HepG2 (cell line): ENCODE results near the gene MTR. TPM values are rescaled to one million over a fixed set of nuclear protein-coding genes. Genes with fewer than 3 reads are reported as not detected.

Experiments used
- ATAC-seq: fragments of 200-7000 bp; cut with Tn5 transposase; 3 replicates; pipeline ENCODE4 v1.9.1; 2020; ENCODE audit warnings: mild to moderate bottlenecking, moderate library complexity
- BruUV-seq: library from RNA; stranded (reverse); fragments of 400-500 nt; replicated peaks from 2 replicates; lab custom pipeline; 2021; lab: Mats Ljungman, UMichigan
- CTCF ChIA-PET: fragments of 300-600 bp; formaldehyde crosslinking; extraction: SDS; loops from one replicate; lab custom pipeline; 2021; ENCODE audit warnings: low total read pairs, inconsistent platforms, low intra/inter-chr PET ratio; lab: Yijun Ruan, JAX
- POLR2A ChIA-PET: fragments of 350-600 bp; sonication (Branson Sonifier 250); formaldehyde crosslinking; loops from one replicate; lab custom pipeline; 2020; ENCODE audit warnings: antibody characterized with exemption, inconsistent platforms; lab: Yijun Ruan, JAX
- DNase-seq: peaks from one replicate; pipeline ENCODE4 v3.0.0-alpha.2; 2015; ENCODE audit warnings: low spot score
- FAIRE-seq: peaks from 3 replicates; lab custom pipeline; 2011; peaks lifted over from hg19 to GRCh38; lab: Jason Lieb, UNC
- H2AFZ ChIP-seq: one replicate; pipeline ENCODE4 v1.6.1; 2011; ENCODE audit warnings: low read length, inconsistent platforms
- H3K27ac ChIP-seq: fragments of 300-600 bp; 3 replicates; pipeline ENCODE4 v1.8.0; 2011; ENCODE audit warnings: mixed run types, mild to moderate bottlenecking, mixed read lengths, low read length, inconsistent platforms; ENCODE audit not compliant: insufficient read depth; ENCODE audit errors: extremely low read length
- H3K27me3 ChIP-seq, 2 experiments: fragments of 200-600 bp in 1 of 2; 2 replicates in 1 of 2; 3 replicates in 1 of 2; pipeline versions ENCODE4 v1.6.0 to v1.8.0; 2011; ENCODE audit warnings: low read length in 2 of 2, mild to moderate bottlenecking in 2 of 2, moderate library complexity in 2 of 2, inconsistent platforms in 1 of 2; ENCODE audit not compliant: insufficient read depth in 2 of 2, control insufficient read depth in 1 of 2
- H3K36me3 ChIP-seq, 2 experiments: fragments of 200-600 bp in 1 of 2; replicated peaks in 1 of 2; 2 replicates in 1 of 2; 3 replicates in 1 of 2; pipeline versions ENCODE4 v1.5.1 to v1.8.0; 2011; ENCODE audit warnings: low read length in 2 of 2, inconsistent platforms in 1 of 2; ENCODE audit not compliant: insufficient read depth in 2 of 2, control insufficient read depth in 1 of 2
- H3K4me1 ChIP-seq: 2 replicates; pipeline ENCODE4 v1.5.1; 2012; ENCODE audit warnings: low read length, inconsistent platforms; ENCODE audit not compliant: insufficient read depth
- H3K4me2 ChIP-seq: 2 replicates; pipeline ENCODE4 v1.6.0; 2011; ENCODE audit warnings: low read depth, low read length, inconsistent platforms
- H3K4me3 ChIP-seq, 3 experiments: fragments of 200-600 bp in 1 of 3; sonication (generic), shearing (Covaris generic) in 1 of 3; replicated peaks in 1 of 3; 2 replicates each; pipeline ENCODE4 v1.5.1; 2011 to 2016; ENCODE audit warnings: low read length in 3 of 3, inconsistent platforms in 2 of 3, low read depth in 2 of 3, mild to moderate bottlenecking in 2 of 3, control low read depth in 1 of 3, mixed read lengths in 1 of 3; ENCODE audit not compliant: insufficient read depth in 1 of 3
- H3K79me2 ChIP-seq: one replicate; pipeline ENCODE4 v1.6.1; 2011; ENCODE audit warnings: low read length, inconsistent platforms; ENCODE audit not compliant: insufficient read depth
- H3K9ac ChIP-seq: 2 replicates; pipeline ENCODE4 v1.6.0; 2011; ENCODE audit warnings: mild to moderate bottlenecking, low read depth, low read length, inconsistent platforms; ENCODE audit not compliant: insufficient read depth
- H3K9me3 ChIP-seq: 2 replicates; pipeline ENCODE4 v1.5.1; 2012; ENCODE audit warnings: mild to moderate bottlenecking, low read length
- H4K20me1 ChIP-seq: 2 replicates; pipeline ENCODE4 v1.6.0; 2011; ENCODE audit warnings: inconsistent platforms, mild to moderate bottlenecking, low read length, moderate library complexity; ENCODE audit not compliant: insufficient read depth
- FOXJ3 ChIP-seq: sonication (generic); formaldehyde crosslinking; IDR thresholded peaks from 2 replicates; pipeline ENCODE4 v1.4.0; 2020; ENCODE audit warnings: missing genetic modification reagents, mild to moderate bottlenecking, borderline replicate concordance
- GFI1 ChIP-seq: sonication (generic); formaldehyde crosslinking; IDR thresholded peaks from 2 replicates; pipeline ENCODE4 v1.5.0; 2020; ENCODE audit warnings: missing genetic modification reagents, mild to moderate bottlenecking, borderline replicate concordance
- USF2 ChIP-seq, 2 experiments: sonication (generic) in 1 of 2; formaldehyde crosslinking in 1 of 2; IDR thresholded peaks; 2 replicates each; pipeline versions ENCODE4 v1.5.1 to v1.6.1; 2011 to 2020; ENCODE audit warnings: borderline replicate concordance in 1 of 2, low read depth in 1 of 2, low read length in 1 of 2, mild to moderate bottlenecking in 1 of 2, missing genetic modification reagents in 1 of 2, moderate library complexity in 1 of 2
- ZFP90 ChIP-seq: sonication (generic); formaldehyde crosslinking; IDR thresholded peaks from 2 replicates; pipeline ENCODE4 v1.8.0; 2022; ENCODE audit warnings: missing genetic modification reagents, mild to moderate bottlenecking, inconsistent platforms, borderline replicate concordance
- ZNF207 ChIP-seq: fragments of 450-650 bp; IDR thresholded peaks from 2 replicates; pipeline ENCODE4 v1.6.1; 2016; ENCODE audit warnings: antibody characterized with exemption, borderline replicate concordance
- ZNF629 ChIP-seq: sonication (generic); formaldehyde crosslinking; conservative IDR thresholded peaks from 2 replicates; pipeline ENCODE4 v1.5.0; 2020; ENCODE audit warnings: missing genetic modification reagents
- ZNF761 ChIP-seq: sonication (generic); formaldehyde crosslinking; conservative IDR thresholded peaks from 2 replicates; pipeline ENCODE4 v1.4.0; 2020; ENCODE audit warnings: mild to moderate bottlenecking, missing genetic modification reagents
- WGBS: methylation state at CpG from one replicate; pipeline ENCODE4 v1.1.6; 2017; ENCODE audit warnings: low lambda C conversion rate; 5-methylcytosine and 5-hydroxymethylcytosine counted together
- in situ Hi-C: cut with HindIII; loops from 2 replicates; pipeline ENCODE4 v1.10.0; 2017; ENCODE audit warnings: low pct_unique_long_range_greater_than_20kb; ENCODE audit not compliant: extremely low pct_ligation_motif_present
- intact Hi-C: fragments of 100-400 bp; cut with micrococcal nuclease; formaldehyde crosslinking; loops from one replicate; pipeline ENCODE4 v1.10.0; 2022; ENCODE audit not compliant: unreplicated experiment
- polyA plus RNA-seq, 8 experiments: library from polyadenylated mRNA; depleted of rRNA in 3 of 8; stranded (reverse) in 7 of 8; unstranded in 1 of 8; fragments of >200 nt; fragmentation: Illumina TruSeq in 4 of 8; extraction: Trizol in 4 of 8; gene quantifications; 2 replicates each; pipeline versions ENCODE4 v1.2.1 to v1.2.3, GENCODE V29; 2011 to 2016; ENCODE audit warnings: low read depth in 4 of 8, missing spikeins in 1 of 8, mixed read lengths in 1 of 8; ENCODE audit not compliant: insufficient read depth in 1 of 8
- total RNA-seq, 5 experiments: library from RNA; depleted of rRNA; stranded (reverse); fragments of >200 nt; fragmentation: Illumina TruSeq; extraction: Trizol; gene quantifications; 2 replicates each; pipeline ENCODE4 v1.2.3, GENCODE V29; 2016; ENCODE audit warnings: low read depth in 1 of 5
- TF ChIP-seq, protein P1 (sequence below): sonication (generic); formaldehyde crosslinking; IDR thresholded peaks from 2 replicates; pipeline ENCODE4 v1.9.0; 2021; ENCODE audit warnings: mild to moderate bottlenecking, missing genetic modification reagents
- TF ChIP-seq, protein P2 (sequence below): sonication (generic); formaldehyde crosslinking; IDR thresholded peaks from 2 replicates; pipeline ENCODE4 v1.4.0; 2020; ENCODE audit warnings: missing genetic modification reagents, borderline replicate concordance

The MTR gene
- total and polyA plus RNA-seq, 2 of the 13 experiments (the other 11 are each of a cell fraction or from before 2014, with no cell fraction given) = 16.3 to 36.1 TPM

- peaks cover 0 to 26% of the 10 kb centered on the region in 2 experiments; a peak in 3 of 5 replicates for H3K27me3 ChIP-seq
- FAIRE-seq (no peak), DNase-seq (no peak), ATAC-seq (peak; percentile 82)
- H3K79me2 ChIP-seq = no peaks in the 10 kb centered on the region
- no TSS peak for BruUV-seq
- intact Hi-C loops (no loop called here), in situ Hi-C loops (no loop called here)
- WGBS = 7% methylated on average over 5 of the region's 5 CpGs
- no peak overlapping the region for H3K9ac ChIP-seq
- H3K36me3 ChIP-seq = no peaks in the 10 kb centered on the region
- no peak overlapping the region for H3K4me2 ChIP-seq
- CTCF ChIA-PET = no interaction called here
- no peaks in the 10 kb centered on the region for H4K20me1 ChIP-seq
- no peak overlapping the region for H2AFZ ChIP-seq
- POLR2A ChIA-PET = no interaction called here
- no peaks in the 10 kb centered on the region for H3K9me3 ChIP-seq
- no peak overlapping the region for H3K27ac ChIP-seq
- no peak overlapping the region for H3K4me3 ChIP-seq
- H3K4me1 ChIP-seq = no peaks in the 10 kb centered on the region
- TF ChIP-seq GFI1 (no peak), ZNF761 (CRISPR knock-in tag) (no peak), FOXJ3 (CRISPR knock-in tag) (no peak), ZNF207 (no peak), USF2 (IDR thresholded peaks at IDR 0.05; ENCODE audit: low read depth, low read length) (no peak), USF2 (CRISPR knock-in tag; IDR thresholded peaks at IDR 0.05; ENCODE audit: borderline replicate concordance) (no peak), ZNF629 (no peak), ZFP90 (CRISPR knock-in tag) (no peak)
- TF ChIP-seq, protein P1, sequence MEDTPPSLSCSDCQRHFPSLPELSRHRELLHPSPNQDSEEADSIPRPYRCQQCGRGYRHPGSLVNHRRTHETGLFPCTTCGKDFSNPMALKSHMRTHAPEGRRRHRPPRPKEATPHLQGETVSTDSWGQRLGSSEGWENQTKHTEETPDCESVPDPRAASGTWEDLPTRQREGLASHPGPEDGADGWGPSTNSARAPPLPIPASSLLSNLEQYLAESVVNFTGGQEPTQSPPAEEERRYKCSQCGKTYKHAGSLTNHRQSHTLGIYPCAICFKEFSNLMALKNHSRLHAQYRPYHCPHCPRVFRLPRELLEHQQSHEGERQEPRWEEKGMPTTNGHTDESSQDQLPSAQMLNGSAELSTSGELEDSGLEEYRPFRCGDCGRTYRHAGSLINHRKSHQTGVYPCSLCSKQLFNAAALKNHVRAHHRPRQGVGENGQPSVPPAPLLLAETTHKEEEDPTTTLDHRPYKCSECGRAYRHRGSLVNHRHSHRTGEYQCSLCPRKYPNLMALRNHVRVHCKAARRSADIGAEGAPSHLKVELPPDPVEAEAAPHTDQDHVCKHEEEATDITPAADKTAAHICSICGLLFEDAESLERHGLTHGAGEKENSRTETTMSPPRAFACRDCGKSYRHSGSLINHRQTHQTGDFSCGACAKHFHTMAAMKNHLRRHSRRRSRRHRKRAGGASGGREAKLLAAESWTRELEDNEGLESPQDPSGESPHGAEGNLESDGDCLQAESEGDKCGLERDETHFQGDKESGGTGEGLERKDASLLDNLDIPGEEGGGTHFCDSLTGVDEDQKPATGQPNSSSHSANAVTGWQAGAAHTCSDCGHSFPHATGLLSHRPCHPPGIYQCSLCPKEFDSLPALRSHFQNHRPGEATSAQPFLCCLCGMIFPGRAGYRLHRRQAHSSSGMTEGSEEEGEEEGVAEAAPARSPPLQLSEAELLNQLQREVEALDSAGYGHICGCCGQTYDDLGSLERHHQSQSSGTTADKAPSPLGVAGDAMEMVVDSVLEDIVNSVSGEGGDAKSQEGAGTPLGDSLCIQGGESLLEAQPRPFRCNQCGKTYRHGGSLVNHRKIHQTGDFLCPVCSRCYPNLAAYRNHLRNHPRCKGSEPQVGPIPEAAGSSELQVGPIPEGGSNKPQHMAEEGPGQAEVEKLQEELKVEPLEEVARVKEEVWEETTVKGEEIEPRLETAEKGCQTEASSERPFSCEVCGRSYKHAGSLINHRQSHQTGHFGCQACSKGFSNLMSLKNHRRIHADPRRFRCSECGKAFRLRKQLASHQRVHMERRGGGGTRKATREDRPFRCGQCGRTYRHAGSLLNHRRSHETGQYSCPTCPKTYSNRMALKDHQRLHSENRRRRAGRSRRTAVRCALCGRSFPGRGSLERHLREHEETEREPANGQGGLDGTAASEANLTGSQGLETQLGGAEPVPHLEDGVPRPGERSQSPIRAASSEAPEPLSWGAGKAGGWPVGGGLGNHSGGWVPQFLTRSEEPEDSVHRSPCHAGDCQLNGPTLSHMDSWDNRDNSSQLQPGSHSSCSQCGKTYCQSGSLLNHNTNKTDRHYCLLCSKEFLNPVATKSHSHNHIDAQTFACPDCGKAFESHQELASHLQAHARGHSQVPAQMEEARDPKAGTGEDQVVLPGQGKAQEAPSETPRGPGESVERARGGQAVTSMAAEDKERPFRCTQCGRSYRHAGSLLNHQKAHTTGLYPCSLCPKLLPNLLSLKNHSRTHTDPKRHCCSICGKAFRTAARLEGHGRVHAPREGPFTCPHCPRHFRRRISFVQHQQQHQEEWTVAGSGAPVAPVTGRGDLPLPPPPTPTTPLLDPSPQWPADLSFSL (CRISPR knock-in tag) = no peak
- TF ChIP-seq, protein P2, sequence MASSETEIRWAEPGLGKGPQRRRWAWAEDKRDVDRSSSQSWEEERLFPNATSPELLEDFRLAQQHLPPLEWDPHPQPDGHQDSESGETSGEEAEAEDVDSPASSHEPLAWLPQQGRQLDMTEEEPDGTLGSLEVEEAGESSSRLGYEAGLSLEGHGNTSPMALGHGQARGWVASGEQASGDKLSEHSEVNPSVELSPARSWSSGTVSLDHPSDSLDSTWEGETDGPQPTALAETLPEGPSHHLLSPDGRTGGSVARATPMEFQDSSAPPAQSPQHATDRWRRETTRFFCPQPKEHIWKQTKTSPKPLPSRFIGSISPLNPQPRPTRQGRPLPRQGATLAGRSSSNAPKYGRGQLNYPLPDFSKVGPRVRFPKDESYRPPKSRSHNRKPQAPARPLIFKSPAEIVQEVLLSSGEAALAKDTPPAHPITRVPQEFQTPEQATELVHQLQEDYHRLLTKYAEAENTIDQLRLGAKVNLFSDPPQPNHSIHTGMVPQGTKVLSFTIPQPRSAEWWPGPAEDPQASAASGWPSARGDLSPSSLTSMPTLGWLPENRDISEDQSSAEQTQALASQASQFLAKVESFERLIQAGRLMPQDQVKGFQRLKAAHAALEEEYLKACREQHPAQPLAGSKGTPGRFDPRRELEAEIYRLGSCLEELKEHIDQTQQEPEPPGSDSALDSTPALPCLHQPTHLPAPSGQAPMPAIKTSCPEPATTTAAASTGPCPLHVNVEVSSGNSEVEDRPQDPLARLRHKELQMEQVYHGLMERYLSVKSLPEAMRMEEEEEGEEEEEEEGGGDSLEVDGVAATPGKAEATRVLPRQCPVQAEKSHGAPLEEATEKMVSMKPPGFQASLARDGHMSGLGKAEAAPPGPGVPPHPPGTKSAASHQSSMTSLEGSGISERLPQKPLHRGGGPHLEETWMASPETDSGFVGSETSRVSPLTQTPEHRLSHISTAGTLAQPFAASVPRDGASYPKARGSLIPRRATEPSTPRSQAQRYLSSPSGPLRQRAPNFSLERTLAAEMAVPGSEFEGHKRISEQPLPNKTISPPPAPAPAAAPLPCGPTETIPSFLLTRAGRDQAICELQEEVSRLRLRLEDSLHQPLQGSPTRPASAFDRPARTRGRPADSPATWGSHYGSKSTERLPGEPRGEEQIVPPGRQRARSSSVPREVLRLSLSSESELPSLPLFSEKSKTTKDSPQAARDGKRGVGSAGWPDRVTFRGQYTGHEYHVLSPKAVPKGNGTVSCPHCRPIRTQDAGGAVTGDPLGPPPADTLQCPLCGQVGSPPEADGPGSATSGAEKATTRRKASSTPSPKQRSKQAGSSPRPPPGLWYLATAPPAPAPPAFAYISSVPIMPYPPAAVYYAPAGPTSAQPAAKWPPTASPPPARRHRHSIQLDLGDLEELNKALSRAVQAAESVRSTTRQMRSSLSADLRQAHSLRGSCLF = no peak
Measured at GRCh38 chr1:236748268-236748870, 46.7 kb upstream of the MTR start.
